Kasumi-1 (cell line): Measurements from ENCODE around the gene TSR2.
"Not testable (repeated sequence)": the region's sequence is repeated elsewhere in the genome, so short reads cannot be mapped to it uniquely, and the experiment has no call there.

Source experiments
- DNase-seq, 2 experiments: peaks; one replicate each; lab custom pipeline; 2025; lab: John Stamatoyannopoulos, UW

Gene TSR2

DNA sequence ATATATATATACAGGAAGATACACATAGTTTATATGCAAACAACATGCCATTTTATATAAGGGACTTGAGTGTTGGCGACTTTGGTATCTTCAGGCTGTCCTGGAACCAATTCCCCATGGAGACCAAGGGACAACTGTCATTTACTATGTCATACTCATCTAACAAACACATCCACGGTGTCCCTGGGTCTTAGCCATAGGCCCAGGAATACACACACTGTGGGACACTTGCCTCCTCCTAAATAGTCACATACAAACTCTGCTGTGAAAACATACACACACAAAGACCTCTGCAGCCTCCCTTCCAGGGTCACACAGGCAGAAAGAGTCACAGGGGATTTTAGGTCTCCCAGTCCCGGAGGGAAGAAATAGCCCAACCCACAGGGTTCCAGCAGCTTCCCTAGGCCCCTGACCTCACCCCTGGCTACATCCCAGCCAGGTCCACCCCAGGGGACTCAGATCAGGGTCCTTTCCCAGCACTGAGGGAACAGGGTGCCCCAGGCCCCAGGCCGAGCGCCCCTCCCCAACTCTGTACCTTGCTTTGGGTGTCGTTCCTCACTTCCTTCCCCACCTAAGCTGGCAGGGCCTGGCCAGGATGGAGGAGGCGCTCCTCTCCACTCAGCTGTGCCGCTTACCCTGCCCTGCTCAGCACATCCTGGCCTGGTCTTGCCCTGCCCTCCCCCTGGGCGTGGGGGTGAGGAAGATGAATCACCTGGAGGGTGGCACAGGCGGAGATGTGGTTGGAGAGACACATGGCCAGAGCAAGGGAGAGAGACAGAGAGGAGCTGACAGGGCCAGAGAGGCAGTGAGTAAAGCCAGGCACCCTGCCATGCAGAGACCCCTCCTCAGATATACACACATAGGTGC, 34.0 kb downstream of the TSR2 start:
- DNase-seq = no peak

DNA sequence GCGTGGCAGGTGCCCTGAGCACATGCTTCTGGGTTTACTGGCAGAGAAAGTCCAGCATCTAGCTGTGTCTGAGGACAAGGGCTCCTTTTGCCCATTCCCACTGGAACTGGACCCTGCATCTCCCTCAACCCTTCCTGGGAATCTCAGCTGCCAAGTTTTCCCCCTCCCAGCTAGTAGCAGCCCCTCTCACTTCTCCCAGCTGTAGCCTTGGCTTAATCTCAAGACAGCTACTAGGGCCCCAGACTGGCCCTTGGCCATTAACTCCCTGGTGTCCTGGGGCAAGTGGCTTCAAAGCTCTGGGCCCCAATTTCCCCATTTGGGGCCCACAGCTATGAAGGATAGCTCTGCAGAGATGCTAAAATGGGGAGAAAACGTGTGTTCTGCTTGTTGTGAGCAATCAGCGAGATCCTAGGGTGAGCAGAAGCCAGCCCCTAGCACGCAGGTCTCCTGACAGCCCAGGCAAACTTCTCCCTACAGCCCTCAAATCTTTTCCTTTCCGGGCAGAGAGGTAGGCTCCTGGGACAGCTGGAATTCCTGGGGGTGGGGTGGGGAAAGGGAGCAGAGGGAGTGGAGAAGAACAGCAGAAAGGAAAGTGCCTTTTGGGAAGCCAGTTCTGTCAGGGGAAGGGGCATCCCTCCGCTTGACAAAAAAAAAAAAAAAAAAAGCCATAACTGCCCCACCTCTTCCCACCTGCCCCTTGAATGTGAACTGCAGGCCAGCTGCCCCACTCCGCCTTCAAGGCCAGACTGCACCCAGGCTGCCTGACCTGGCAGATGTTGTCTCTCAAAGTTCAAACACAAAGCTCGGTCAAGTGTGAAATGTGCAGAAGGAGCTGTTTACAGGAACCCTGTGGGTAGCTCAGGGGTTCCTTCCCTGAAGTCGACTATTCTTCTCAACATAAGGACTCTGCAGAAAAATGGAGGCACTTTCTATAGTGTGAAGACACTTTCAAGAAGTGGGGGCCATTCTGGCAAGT, 39.2 kb downstream of the TSR2 start:
- no peak for DNase-seq

DNA sequence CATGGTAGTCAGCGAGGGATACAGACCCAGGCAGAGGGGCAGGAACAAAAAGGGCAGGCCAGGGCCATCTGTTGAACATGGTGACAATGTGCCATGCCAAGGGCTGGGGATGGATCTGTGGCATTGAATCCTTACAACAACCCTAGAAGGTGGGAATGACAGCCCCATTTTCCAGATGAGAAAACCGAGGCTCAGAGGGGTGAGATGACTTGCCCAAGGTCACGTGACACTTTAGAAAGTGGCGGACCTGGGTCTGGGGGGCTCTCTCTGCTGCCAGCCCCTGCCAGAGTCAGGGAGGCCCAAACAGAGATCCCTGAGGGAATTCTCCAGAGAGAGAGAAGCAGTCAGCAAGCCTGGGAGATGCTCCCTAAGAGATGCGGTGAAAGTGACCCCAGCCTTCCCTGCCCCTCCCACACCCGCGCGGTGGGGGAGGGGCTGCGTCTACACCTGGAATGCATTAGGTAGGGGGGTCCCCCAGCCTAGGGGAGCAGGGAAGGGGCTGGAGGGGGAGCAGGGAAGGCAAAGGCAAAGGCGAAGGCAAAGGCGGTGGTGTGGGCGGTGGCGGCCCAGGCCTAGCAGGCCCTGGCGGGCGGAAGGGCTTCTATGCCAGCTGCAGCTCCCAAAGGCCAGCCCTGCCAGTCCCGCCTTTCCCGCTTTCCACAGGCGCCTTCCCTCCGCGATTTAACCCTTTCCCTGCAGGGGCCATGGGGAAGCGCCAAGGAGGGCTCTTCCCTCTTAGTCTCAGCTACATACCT, 42.8 kb downstream of the TSR2 start:
- DNase-seq = no peak

- DNase-seq = no peak
Measured at GRCh38 chrX:54483946-54484345, 43.7 kb downstream of the TSR2 start.

GRCh38 chrX:54484666-54485065, 44.5 kb downstream of the TSR2 start:
- DNase-seq = no peak

- DNase-seq = not testable (repeated sequence)
Measured at GRCh38 chrX:54489819-54490218, 49.6 kb downstream of the TSR2 start.

- no peak for DNase-seq
Measured at GRCh38 chrX:54492340-54492739, 52.1 kb downstream of the TSR2 start.

DNA sequence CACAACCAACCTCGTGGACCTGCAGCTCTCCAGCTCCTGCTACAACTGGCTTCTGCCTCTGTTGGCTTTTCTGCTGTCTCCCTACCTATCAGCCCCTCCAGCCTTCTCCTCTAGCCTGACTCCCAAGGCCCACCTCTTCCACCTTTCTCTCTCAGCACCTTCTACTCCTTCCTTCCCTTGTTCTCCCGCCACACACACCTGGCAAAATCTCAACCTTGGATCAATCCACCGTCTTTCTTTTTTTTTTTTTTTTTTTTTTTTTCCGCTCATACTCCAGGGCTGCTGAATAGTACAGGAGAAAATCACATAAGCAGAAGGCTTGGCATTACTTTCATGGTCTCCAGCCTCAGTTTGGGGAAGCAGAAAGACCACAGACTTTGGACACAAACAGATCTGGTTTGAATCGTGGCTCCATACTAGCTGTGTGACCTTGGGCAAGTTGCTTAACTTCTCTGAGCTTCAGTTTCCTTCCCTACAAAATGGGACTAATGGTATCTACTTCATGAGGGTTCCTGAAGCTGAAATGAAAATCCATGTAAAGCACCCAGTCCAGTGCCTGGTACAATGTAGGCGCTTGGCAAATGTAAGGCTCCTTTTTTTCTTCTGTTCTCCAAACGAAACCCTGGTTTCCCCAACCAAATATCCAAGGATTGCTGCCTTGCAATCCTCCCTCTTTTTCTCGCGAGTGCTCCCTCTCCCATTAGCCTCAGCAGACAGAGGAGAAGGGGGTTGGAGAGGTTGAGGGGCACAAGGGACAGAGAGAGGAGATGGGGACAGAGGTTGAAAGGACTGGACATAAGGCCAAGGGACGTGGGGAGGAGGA, 54.2 kb downstream of the TSR2 start:
- DNase-seq = no peak
